ENCODE results near the gene ALAD. TPM values are rescaled to one million over a fixed set of nuclear protein-coding genes. Genes with fewer than 3 reads are reported as not detected.
"Not testable (repeated sequence)": the region's sequence is repeated elsewhere in the genome, so short reads cannot be mapped to it uniquely, and the experiment has no call there.

ALAD gene
- total RNA-seq, result 10 to 100 TPM; 42.5 to 44.1 TPM

GRCh38 chr9:113401027-113401792, at the start of gene ALAD:
Gene ALAD (minus strand): TSS chr9:113401284. CDS start chr9:113393559, 7,725 bp downstream.
- intact Hi-C loops (cut with DNase I), result no loop called here
- DNase-seq, result peak; percentile 99 to 100 (median 99)
- peaks cover 50% of the 10 kb centered on the region for H3K4me1 ChIP-seq
- H3K4me3 ChIP-seq, result peak within 1 kb of the TSS; percentile 53 to 67
- peak; percentile 21 to 84 (median 82) for TF ChIP-seq POLR2A (IDR thresholded peaks at IDR 0.05)
- TF ChIP-seq, protein P1, sequence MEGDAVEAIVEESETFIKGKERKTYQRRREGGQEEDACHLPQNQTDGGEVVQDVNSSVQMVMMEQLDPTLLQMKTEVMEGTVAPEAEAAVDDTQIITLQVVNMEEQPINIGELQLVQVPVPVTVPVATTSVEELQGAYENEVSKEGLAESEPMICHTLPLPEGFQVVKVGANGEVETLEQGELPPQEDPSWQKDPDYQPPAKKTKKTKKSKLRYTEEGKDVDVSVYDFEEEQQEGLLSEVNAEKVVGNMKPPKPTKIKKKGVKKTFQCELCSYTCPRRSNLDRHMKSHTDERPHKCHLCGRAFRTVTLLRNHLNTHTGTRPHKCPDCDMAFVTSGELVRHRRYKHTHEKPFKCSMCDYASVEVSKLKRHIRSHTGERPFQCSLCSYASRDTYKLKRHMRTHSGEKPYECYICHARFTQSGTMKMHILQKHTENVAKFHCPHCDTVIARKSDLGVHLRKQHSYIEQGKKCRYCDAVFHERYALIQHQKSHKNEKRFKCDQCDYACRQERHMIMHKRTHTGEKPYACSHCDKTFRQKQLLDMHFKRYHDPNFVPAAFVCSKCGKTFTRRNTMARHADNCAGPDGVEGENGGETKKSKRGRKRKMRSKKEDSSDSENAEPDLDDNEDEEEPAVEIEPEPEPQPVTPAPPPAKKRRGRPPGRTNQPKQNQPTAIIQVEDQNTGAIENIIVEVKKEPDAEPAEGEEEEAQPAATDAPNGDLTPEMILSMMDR (IDR thresholded peaks at IDR 0.05), result peak; percentile 90 to 99 (median 97)
- peak within 1 kb of the TSS; percentile 72 to 85 (median 78) for H3K27ac ChIP-seq
- WGBS, 2 donors, result 1 to 12% methylated on average over 8 to 49 of the region's 50 CpGs
- H3K27me3 ChIP-seq, result no peaks in the 10 kb centered on the region
- H3K9me3 ChIP-seq, result no peaks in the 10 kb centered on the region
- ATAC-seq, result peak; percentile 98
- no peaks in the 10 kb centered on the region for H3K36me3 ChIP-seq (replicated peaks in 1 of 2; ENCODE audit: insufficient read depth in 1 of 2, low read depth in 2 of 2)

DNA sequence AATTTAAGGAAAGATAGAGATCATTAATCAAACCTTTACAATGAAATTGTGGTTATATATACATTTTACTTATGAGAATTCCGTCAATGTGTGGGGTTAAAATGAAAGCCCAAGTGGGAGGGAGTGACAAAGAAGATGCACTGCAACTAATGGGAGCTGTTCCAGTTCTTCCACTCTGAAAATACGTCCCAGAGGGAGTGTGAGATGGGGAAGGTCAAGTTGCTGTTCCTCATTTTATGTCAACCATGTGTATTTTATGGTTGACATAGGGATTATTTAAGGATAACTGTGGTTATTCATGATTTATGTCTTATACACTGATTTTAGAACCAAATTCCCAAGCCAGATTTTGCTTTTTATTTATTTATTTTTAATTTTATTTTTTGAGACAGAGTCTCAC, 48.3 kb upstream of the ALAD start:
- ATAC-seq (no peak), DNase-seq (no peak)
- 58 to 60% methylated on average over 2 of the region's 2 CpGs for WGBS, 2 donors
- H3K4me1 ChIP-seq, result peaks cover 2% of the 10 kb centered on the region
- no peaks in the 10 kb centered on the region for H3K36me3 ChIP-seq (replicated peaks in 1 of 2; ENCODE audit: insufficient read depth in 1 of 2, low read depth in 2 of 2)
- H3K9me3 ChIP-seq, result no peaks in the 10 kb centered on the region
- no peak overlapping the region for H3K4me3 ChIP-seq
- H3K27me3 ChIP-seq, result no peaks in the 10 kb centered on the region
- intact Hi-C loops (cut with DNase I), result loop anchor here (5.0 kb wide), 2 partner anchors 138 to 203 kb away; no protein-coding TSS in a partner anchor
- TF ChIP-seq POLR2A (IDR thresholded peaks at IDR 0.05), result no peak
- TF ChIP-seq, protein P1 (IDR thresholded peaks at IDR 0.05), result no peak
- H3K27ac ChIP-seq, result no peak overlapping the region

- ATAC-seq, result peak; percentile 74
- 56 to 60% methylated on average over 3 of the region's 3 CpGs for WGBS, 2 donors
- TF ChIP-seq POLR2A (IDR thresholded peaks at IDR 0.05), result no peak
- TF ChIP-seq, protein P1 (IDR thresholded peaks at IDR 0.05), result peak; percentile 13 to 83 (median 69)
Measured at GRCh38 chr9:113446323-113446740, 45.2 kb upstream of the ALAD start.

DNA sequence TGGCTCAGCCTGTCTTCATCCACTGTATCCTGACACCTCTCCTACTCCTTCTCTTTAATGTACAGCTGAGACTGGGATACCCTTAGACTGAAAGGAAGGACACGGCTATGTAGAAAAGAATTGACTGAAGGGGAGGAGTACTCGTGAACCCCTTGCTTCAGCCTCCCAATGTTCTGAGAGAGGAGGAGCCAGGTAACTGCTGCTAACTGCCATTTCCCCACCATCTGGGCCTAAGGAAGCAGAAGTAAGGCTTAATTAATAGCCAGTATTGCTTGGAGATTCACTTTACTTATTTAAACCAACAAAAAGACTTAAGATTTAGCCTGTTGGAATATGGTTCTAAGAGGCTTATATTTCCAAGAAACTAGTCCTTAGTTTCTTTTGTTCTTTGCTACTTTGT, 43.7 kb upstream of the ALAD start:
- Histone ChIP-seq H3K9me3 (no peaks in the 10 kb centered on the region), H3K36me3 (replicated peaks in 1 of 2; ENCODE audit: insufficient read depth in 1 of 2, low read depth in 2 of 2) (no peaks in the 10 kb centered on the region), H3K27me3 (no peaks in the 10 kb centered on the region), H3K4me3 (no peak overlapping the region), H3K27ac (no peak overlapping the region), H3K4me1 (no peaks in the 10 kb centered on the region)
- no peak for ATAC-seq
- no peak for DNase-seq
- intact Hi-C loops (cut with DNase I), result loop anchor here (5.0 kb wide), 2 partner anchors 143 to 208 kb away; no protein-coding TSS in a partner anchor
- WGBS, 2 donors, result 83 to 97% methylated on average over 2 of the region's 2 CpGs
- TF ChIP-seq, protein P1 (IDR thresholded peaks at IDR 0.05), result no peak
- no peak for TF ChIP-seq POLR2A (IDR thresholded peaks at IDR 0.05)

More at GRCh38 chr9:113446323-113446740, 45.2 kb upstream of the ALAD start:
- Histone ChIP-seq H3K4me1 (no peaks in the 10 kb centered on the region), H3K27me3 (no peaks in the 10 kb centered on the region), H3K36me3 (replicated peaks in 1 of 2; ENCODE audit: insufficient read depth in 1 of 2, low read depth in 2 of 2) (no peaks in the 10 kb centered on the region), H3K27ac (no peak overlapping the region), H3K4me3 (no peak overlapping the region), H3K9me3 (no peaks in the 10 kb centered on the region)
- intact Hi-C loops (cut with DNase I), result loop anchor here (5.0 kb wide), 2 partner anchors 141 to 206 kb away; no protein-coding TSS in a partner anchor
- peak in 1 of 4 donors; percentile 12 for DNase-seq

DNA sequence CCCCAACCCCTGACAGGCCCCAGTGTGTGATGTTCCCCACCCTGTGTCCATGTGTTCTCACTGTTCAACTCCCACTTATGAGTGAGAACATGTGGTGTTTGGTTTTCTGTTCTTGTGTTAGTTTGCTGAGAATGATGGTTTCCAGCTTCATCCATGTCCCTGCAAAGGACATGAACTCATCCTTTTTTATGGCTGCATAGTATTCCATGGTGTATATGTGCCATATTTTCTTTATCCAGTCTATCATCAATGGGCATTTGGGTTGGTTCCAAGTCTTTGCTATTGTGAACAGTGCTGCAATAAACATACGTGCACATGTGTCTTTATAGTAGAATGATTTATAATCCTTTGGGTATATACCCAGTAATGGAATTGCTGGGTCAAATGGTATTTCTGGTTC, 36.6 kb upstream of the ALAD start:
- intact Hi-C loops (cut with DNase I); H3K4me1 ChIP-seq; H3K27me3 ChIP-seq; H3K27ac ChIP-seq; H3K4me3 ChIP-seq; ATAC-seq; DNase-seq; H3K36me3 ChIP-seq (replicated peaks in 1 of 2; ENCODE audit: insufficient read depth in 1 of 2, low read depth in 2 of 2); H3K9me3 ChIP-seq: not testable (repeated sequence)
- WGBS, 2 donors, result 81 to 88% methylated on average over 1 of the region's 1 CpG
